Measurements from ENCODE around the gene PRR20G.
"Not testable (repeated sequence)": the region's sequence is repeated elsewhere in the genome, so short reads cannot be mapped to it uniquely, and the experiment has no call there.

The PRR20G gene

GRCh38 chr3:127321371-127321770 lies 33.5 kb upstream of the PRR20G start:
- no peak overlapping the region for H3K4me3 Mint-ChIP-seq
- H3K27ac Mint-ChIP-seq: no peak overlapping the region
- H3K4me1 Mint-ChIP-seq: peaks cover 18% of the 10 kb centered on the region
- H3K9me3 Mint-ChIP-seq: peaks cover 4% of the 10 kb centered on the region
- peaks cover 44% of the 10 kb centered on the region for H3K27me3 Mint-ChIP-seq (ENCODE audit: low read depth)
- no peak for TF ChIP-seq CTCF (IDR thresholded peaks at IDR 0.05; ENCODE audit: unreplicated experiment in 3 of 3)
- H3K36me3 Mint-ChIP-seq (ENCODE audit: low read depth): no peaks in the 10 kb centered on the region

GRCh38 chr3:127320529-127321121 lies 32.8 kb upstream of the PRR20G start:
- H3K27ac Mint-ChIP-seq: no peak overlapping the region
- peaks cover 4% of the 10 kb centered on the region for H3K9me3 Mint-ChIP-seq
- no peaks in the 10 kb centered on the region for H3K36me3 Mint-ChIP-seq (ENCODE audit: low read depth)
- H3K4me1 Mint-ChIP-seq: peaks cover 15% of the 10 kb centered on the region
- no peak for TF ChIP-seq CTCF (IDR thresholded peaks at IDR 0.05; ENCODE audit: unreplicated experiment in 3 of 3)
- peaks cover 49% of the 10 kb centered on the region for H3K27me3 Mint-ChIP-seq (ENCODE audit: low read depth)
- no peak overlapping the region for H3K4me3 Mint-ChIP-seq

- H3K27me3 Mint-ChIP-seq (ENCODE audit: low read depth): peaks cover 47% of the 10 kb centered on the region
- H3K4me3 Mint-ChIP-seq: no peak overlapping the region
- TF ChIP-seq CTCF (IDR thresholded peaks at IDR 0.05; ENCODE audit: unreplicated experiment in 3 of 3): no peak
- H3K9me3 Mint-ChIP-seq: peaks cover 2% of the 10 kb centered on the region
- no peak overlapping the region for H3K27ac Mint-ChIP-seq
- H3K4me1 Mint-ChIP-seq: no peaks in the 10 kb centered on the region
- no peaks in the 10 kb centered on the region for H3K36me3 Mint-ChIP-seq (ENCODE audit: low read depth)
These were observed 28.8 kb upstream of the PRR20G start for GRCh38 chr3:127316685-127317084.

DNA sequence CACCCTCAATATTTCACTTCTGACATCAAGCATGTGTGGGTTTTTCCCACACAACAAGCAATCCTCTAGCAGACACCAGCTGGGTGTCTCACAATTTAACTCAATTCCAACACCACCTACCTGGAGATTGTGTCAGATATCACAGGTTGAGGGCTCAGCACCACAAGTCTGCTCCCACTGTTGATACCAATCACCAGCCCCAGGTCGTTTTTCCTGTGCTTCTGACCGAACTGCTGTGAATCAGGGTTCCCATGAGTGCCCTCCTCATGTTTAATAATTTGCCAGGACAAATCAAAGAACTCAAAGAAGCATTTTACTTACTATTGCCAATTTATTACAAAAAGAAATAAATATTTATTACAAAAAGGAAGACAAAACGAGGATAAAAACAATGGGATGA lies 25.0 kb upstream of the PRR20G start:
- Mint-ChIP-seq H3K27me3 (ENCODE audit: low read depth) (peaks cover 46% of the 10 kb centered on the region), H3K4me1 (no peaks in the 10 kb centered on the region), H3K9me3 (peaks cover 2% of the 10 kb centered on the region), H3K27ac (no peak overlapping the region), H3K36me3 (ENCODE audit: low read depth) (no peaks in the 10 kb centered on the region), H3K4me3 (no peak overlapping the region)
- TF ChIP-seq CTCF (IDR thresholded peaks at IDR 0.05; ENCODE audit: unreplicated experiment in 3 of 3): no peak

GRCh38 chr3:127308821-127309220 lies 21.0 kb upstream of the PRR20G start:
- not testable (repeated sequence) for H3K4me1 Mint-ChIP-seq; H3K4me3 Mint-ChIP-seq; H3K9me3 Mint-ChIP-seq; H3K27ac Mint-ChIP-seq; H3K36me3 Mint-ChIP-seq (ENCODE audit: low read depth)
- peaks cover 51% of the 10 kb centered on the region for H3K27me3 Mint-ChIP-seq (ENCODE audit: low read depth)

- peaks cover 47% of the 10 kb centered on the region for H3K27me3 Mint-ChIP-seq (ENCODE audit: low read depth)
- H3K4me1 Mint-ChIP-seq: no peaks in the 10 kb centered on the region
- H3K9me3 Mint-ChIP-seq: peaks cover 2% of the 10 kb centered on the region
- no peak overlapping the region for H3K4me3 Mint-ChIP-seq
- no peaks in the 10 kb centered on the region for H3K36me3 Mint-ChIP-seq (ENCODE audit: low read depth)
- no peak for TF ChIP-seq CTCF (IDR thresholded peaks at IDR 0.05; ENCODE audit: unreplicated experiment in 3 of 3)
- H3K27ac Mint-ChIP-seq: no peak overlapping the region
These were observed 20.1 kb upstream of the PRR20G start for GRCh38 chr3:127307916-127308315.

All from nephron (organoid).